ENCODE results near the gene C11orf52.

Gene C11orf52

DNA sequence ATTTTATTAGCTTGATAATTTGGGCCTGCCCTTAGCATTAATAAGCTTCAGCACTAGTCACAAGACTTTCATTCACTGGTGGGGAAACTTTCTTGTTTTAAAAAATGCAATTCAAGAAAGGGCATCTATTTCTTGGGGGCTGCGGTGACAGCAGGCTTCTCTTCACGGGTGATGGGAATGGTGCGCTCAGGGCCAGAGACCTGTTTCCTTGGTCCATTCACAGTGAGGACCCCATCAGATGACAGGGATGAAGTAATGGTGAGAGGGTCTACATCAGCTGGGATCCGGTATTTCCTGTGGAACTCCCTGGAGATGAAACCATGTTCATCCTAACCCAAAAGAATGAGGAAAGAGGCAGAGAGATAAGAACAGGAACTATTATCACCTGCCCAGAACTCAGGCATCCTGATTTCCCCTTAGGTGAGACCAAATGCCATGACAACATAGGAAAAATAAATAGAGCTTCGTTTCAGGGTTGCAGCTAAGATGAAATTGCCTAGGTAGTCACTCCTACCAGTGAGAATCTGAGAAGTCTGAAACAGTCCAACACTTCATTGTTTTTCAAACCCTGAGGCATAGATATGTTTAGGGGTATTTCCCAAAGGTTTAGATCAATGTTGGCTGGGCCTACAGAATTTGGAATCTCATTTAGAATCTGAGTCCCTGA is 9.9 kb upstream of the C11orf52 start:
- Histone ChIP-seq H2AFZ (ENCODE audit: low read depth, low read length) (no peak overlapping the region), H3K4me3 (ENCODE audit: low read length) (no peak overlapping the region), H3K27me3 (ENCODE audit: low read depth, low read length) (peaks cover 22% of the 10 kb centered on the region), H3K4me2 (ENCODE audit: low read length) (no peak overlapping the region), H3K27ac (ENCODE audit: low read length) (no peak overlapping the region), H3K9me3 (ENCODE audit: insufficient read depth, low read length) (no peaks in the 10 kb centered on the region), H3K9ac (ENCODE audit: low read length) (no peak overlapping the region), H4K20me1 (ENCODE audit: insufficient read depth, low read length) (no peaks in the 10 kb centered on the region), H3K79me2 (ENCODE audit: low read length) (no peaks in the 10 kb centered on the region), H3K36me3 (replicated peaks; ENCODE audit: low read depth, low read length) (no peaks in the 10 kb centered on the region), H3K4me1 (ENCODE audit: low read length) (no peaks in the 10 kb centered on the region)
- TF ChIP-seq, protein P1, sequence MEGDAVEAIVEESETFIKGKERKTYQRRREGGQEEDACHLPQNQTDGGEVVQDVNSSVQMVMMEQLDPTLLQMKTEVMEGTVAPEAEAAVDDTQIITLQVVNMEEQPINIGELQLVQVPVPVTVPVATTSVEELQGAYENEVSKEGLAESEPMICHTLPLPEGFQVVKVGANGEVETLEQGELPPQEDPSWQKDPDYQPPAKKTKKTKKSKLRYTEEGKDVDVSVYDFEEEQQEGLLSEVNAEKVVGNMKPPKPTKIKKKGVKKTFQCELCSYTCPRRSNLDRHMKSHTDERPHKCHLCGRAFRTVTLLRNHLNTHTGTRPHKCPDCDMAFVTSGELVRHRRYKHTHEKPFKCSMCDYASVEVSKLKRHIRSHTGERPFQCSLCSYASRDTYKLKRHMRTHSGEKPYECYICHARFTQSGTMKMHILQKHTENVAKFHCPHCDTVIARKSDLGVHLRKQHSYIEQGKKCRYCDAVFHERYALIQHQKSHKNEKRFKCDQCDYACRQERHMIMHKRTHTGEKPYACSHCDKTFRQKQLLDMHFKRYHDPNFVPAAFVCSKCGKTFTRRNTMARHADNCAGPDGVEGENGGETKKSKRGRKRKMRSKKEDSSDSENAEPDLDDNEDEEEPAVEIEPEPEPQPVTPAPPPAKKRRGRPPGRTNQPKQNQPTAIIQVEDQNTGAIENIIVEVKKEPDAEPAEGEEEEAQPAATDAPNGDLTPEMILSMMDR (IDR thresholded peaks at IDR 0.05; ENCODE audit: low read depth, low read length), result no peak
- TF ChIP-seq EZH2phosphoT487 (IDR thresholded peaks at IDR 0.05; ENCODE audit: low read depth), result no peak

DNA sequence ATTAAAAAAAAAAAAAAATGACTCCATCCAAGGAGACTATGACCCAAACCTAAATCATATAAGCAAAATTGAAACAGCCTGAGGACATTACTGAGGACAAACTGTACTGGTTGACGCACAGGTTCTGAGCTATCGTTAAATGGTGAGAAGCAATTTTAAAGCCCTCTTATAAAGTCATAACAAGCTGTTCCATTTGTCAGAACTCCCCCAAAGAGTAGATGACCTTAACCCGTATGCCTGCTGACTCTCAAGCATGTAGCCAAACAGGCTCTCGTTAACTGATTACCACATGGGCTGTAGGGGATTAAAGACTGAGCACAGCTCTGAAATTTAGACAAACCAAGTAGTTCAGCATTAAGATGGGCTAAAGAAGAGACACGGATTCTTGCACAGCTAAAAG is 9.3 kb upstream of the C11orf52 start:
- H3K9me3 ChIP-seq (ENCODE audit: insufficient read depth, low read length), result no peaks in the 10 kb centered on the region
- no peak overlapping the region for H3K27ac ChIP-seq (ENCODE audit: low read length)
- no peaks in the 10 kb centered on the region for H3K79me2 ChIP-seq (ENCODE audit: low read length)
- peaks cover 22% of the 10 kb centered on the region for H3K27me3 ChIP-seq (ENCODE audit: low read depth, low read length)
- H3K9ac ChIP-seq (ENCODE audit: low read length), result no peak overlapping the region
- H4K20me1 ChIP-seq (ENCODE audit: insufficient read depth, low read length), result no peaks in the 10 kb centered on the region
- no peak for TF ChIP-seq EZH2phosphoT487 (IDR thresholded peaks at IDR 0.05; ENCODE audit: low read depth)
- TF ChIP-seq, protein P1 (IDR thresholded peaks at IDR 0.05; ENCODE audit: low read depth, low read length), result no peak
- no peak overlapping the region for H3K4me3 ChIP-seq (ENCODE audit: low read length)
- H3K4me2 ChIP-seq (ENCODE audit: low read length), result no peak overlapping the region
- H2AFZ ChIP-seq (ENCODE audit: low read depth, low read length), result no peak overlapping the region
- H3K4me1 ChIP-seq (ENCODE audit: low read length), result no peaks in the 10 kb centered on the region
- H3K36me3 ChIP-seq (replicated peaks; ENCODE audit: low read depth, low read length), result no peaks in the 10 kb centered on the region

DNA sequence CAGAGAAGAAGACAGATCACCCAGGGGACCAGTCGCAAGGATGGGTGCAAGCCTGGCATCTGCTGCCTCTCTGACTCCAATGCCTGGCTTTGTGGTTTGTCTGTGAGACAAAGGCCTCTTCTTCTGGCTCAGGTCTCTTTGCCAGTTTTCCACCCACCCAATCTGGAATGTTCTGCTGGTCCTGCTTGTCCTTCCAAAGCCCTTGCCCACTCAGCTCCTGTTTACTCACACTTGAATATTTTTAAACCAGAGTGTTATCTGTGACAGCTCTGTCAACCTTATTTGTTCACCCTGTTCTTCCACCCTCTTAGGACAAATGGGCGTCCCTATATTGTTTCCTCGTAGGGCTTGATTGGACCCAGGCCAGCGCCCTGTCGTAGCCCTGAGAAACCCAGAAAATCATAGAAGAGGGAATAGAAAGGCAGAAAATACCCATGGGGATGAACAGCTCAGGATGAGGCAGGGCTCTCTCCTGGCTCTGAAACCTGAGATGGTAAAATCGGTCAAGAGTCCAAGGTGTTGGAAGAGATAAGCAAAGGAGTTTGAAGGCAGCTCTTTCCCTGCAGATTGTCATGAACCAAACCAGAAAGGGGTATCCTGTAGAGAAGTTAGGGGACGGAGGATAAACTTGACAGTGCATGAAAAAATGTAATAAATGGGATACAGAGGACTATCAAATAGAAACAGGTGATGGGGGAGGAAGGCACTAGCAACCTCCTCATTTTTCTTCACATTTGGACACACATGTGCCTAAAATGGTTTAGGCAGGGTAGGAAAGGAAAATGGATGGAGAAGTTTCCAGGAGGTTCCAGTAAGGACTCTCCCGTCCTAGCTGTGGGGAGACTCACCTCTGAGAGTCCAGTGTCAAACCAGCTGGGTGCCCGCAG is 7.8 kb upstream of the C11orf52 start:
- no peaks in the 10 kb centered on the region for H3K4me1 ChIP-seq (ENCODE audit: low read length)
- H3K9ac ChIP-seq (ENCODE audit: low read length), result no peak overlapping the region
- no peak overlapping the region for H3K4me3 ChIP-seq (ENCODE audit: low read length)
- no peaks in the 10 kb centered on the region for H3K79me2 ChIP-seq (ENCODE audit: low read length)
- no peak overlapping the region for H2AFZ ChIP-seq (ENCODE audit: low read depth, low read length)
- no peaks in the 10 kb centered on the region for H3K36me3 ChIP-seq (replicated peaks; ENCODE audit: low read depth, low read length)
- H3K9me3 ChIP-seq (ENCODE audit: insufficient read depth, low read length), result no peaks in the 10 kb centered on the region
- no peak overlapping the region for H3K27ac ChIP-seq (ENCODE audit: low read length)
- peaks cover 26% of the 10 kb centered on the region for H3K27me3 ChIP-seq (ENCODE audit: low read depth, low read length)
- no peak for TF ChIP-seq EZH2phosphoT487 (IDR thresholded peaks at IDR 0.05; ENCODE audit: low read depth)
- TF ChIP-seq, protein P1 (IDR thresholded peaks at IDR 0.05; ENCODE audit: low read depth, low read length), result no peak
- no peak overlapping the region for H3K4me2 ChIP-seq (ENCODE audit: low read length)
- no peaks in the 10 kb centered on the region for H4K20me1 ChIP-seq (ENCODE audit: insufficient read depth, low read length)
